OCI-LY3 (cell line): ENCODE data around the gene RHBG.

Source experiments
- H2AFZ ChIP-seq: fragments of 200-600, 300-600 bp; shearing (Covaris generic); 2 replicates; pipeline ENCODE4 v1.6.0; 2014; ENCODE audit warnings: antibody characterized with exemption, low read depth, low read length
- H3K27ac ChIP-seq: fragments of 200-600, 300-600 bp; sonication (generic); 2 replicates; pipeline ENCODE4 v1.5.1; 2014; ENCODE audit warnings: mild to moderate bottlenecking, low read length, moderate library complexity, mixed read lengths
- H3K27me3 ChIP-seq: fragments of 200-600, 300-600 bp; sonication (generic); 2 replicates; pipeline ENCODE4 v1.6.1; 2014; ENCODE audit warnings: low read depth, low read length, mixed read lengths
- H3K36me3 ChIP-seq: fragments of 200-600, 300-600 bp; sonication (generic); replicated peaks from 2 replicates; pipeline ENCODE3; 2014; ENCODE audit warnings: low read depth, low read length, mixed read lengths
- H3K4me1 ChIP-seq: fragments of 300-600, 200-600 bp; sonication (generic); 2 replicates; pipeline ENCODE4 v1.6.1; 2014; ENCODE audit warnings: low read length, mixed read lengths
- H3K4me2 ChIP-seq: fragments of 200-600, 300-600 bp; sonication (generic); 2 replicates; pipeline ENCODE4 v1.6.1; 2014; ENCODE audit warnings: low read length, mixed read lengths
- H3K4me3 ChIP-seq: fragments of 300-600, 200-600 bp; sonication (generic); 2 replicates; pipeline ENCODE4 v1.5.1; 2014; ENCODE audit warnings: antibody characterized with exemption, mild to moderate bottlenecking, low read length, moderate library complexity
- H3K79me2 ChIP-seq: fragments of 300-600, 200-600 bp; shearing (Covaris generic); 2 replicates; pipeline ENCODE4 v1.6.1; 2014; ENCODE audit warnings: mild to moderate bottlenecking, low read length, mixed read lengths
- H3K9ac ChIP-seq: fragments of 300-600, 200-600 bp; shearing (Covaris generic); 2 replicates; pipeline ENCODE4 v1.6.0; 2014; ENCODE audit warnings: mild to moderate bottlenecking, low read length, moderate library complexity
- H3K9me3 ChIP-seq: fragments of 200-600, 300-600 bp; shearing (Covaris generic); 2 replicates; pipeline ENCODE4 v1.6.1; 2014; ENCODE audit warnings: low read length, mixed read lengths; ENCODE audit not compliant: insufficient read depth
- H4K20me1 ChIP-seq: fragments of 200-600, 300-600 bp; sonication (generic); 2 replicates; pipeline ENCODE4 v1.6.1; 2016; ENCODE audit warnings: low read length, mixed read lengths; ENCODE audit not compliant: insufficient read depth
- CTCF ChIP-seq: fragments of 200-600, 300-600 bp; sonication (generic); IDR thresholded peaks from 2 replicates; pipeline ENCODE4 v1.5.1; 2014; ENCODE audit warnings: antibody characterized with exemption, low read length, low read depth
- EZH2phosphoT487 ChIP-seq: fragments of 200-600 bp; shearing (Covaris generic); IDR thresholded peaks from 2 replicates; pipeline ENCODE4 v1.6.1; 2018; ENCODE audit warnings: antibody characterized with exemption, mixed run types, low read depth

The RHBG gene

GRCh38 chr1:156431769-156432668, 63.0 kb downstream of the RHBG start:
- H4K20me1 ChIP-seq = no peaks in the 10 kb centered on the region
- H3K4me1 ChIP-seq = peaks cover 12% of the 10 kb centered on the region
- H3K36me3 ChIP-seq = no peaks in the 10 kb centered on the region
- H3K9me3 ChIP-seq = no peaks in the 10 kb centered on the region
- H3K79me2 ChIP-seq = no peaks in the 10 kb centered on the region
- no peak overlapping the region for H2AFZ ChIP-seq
- no peak overlapping the region for H3K27ac ChIP-seq
- H3K4me3 ChIP-seq = no peak overlapping the region
- H3K27me3 ChIP-seq = peaks cover 79% of the 10 kb centered on the region
- no peak overlapping the region for H3K4me2 ChIP-seq
- H3K9ac ChIP-seq = no peak overlapping the region
- TF ChIP-seq EZH2phosphoT487 (no peak), CTCF (no peak)

DNA sequence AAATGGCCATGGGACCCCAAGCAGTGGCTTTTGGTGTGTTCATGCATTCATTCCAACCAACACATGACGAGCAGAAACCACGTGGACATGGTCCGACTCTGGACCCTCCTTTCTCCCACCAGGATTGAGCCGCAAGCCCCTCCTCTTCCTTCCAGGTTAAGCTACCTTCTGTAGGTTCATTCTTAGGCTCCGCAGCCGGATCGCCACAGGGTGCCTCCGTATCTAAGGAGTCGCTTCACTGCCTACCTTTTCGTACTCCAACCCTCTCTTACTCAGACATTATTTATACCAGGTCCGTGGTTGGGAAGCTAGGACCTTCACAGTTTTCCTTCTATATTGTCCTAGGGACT, 63.6 kb downstream of the RHBG start:
- Histone ChIP-seq H3K36me3 (no peaks in the 10 kb centered on the region), H3K79me2 (no peaks in the 10 kb centered on the region), H3K4me3 (no peak overlapping the region), H3K4me1 (peaks cover 12% of the 10 kb centered on the region), H3K9ac (no peak overlapping the region), H3K9me3 (no peaks in the 10 kb centered on the region), H3K27me3 (peaks cover 78% of the 10 kb centered on the region), H3K4me2 (no peak overlapping the region), H3K27ac (no peak overlapping the region), H2AFZ (no peak overlapping the region), H4K20me1 (no peaks in the 10 kb centered on the region)
- TF ChIP-seq CTCF = no peak
- no peak for TF ChIP-seq EZH2phosphoT487

- H3K4me1 ChIP-seq = peaks cover 12% of the 10 kb centered on the region
- H3K36me3 ChIP-seq = no peaks in the 10 kb centered on the region
- peaks cover 78% of the 10 kb centered on the region for H3K27me3 ChIP-seq
- no peaks in the 10 kb centered on the region for H3K79me2 ChIP-seq
- H3K4me2 ChIP-seq = no peak overlapping the region
- no peaks in the 10 kb centered on the region for H4K20me1 ChIP-seq
- H2AFZ ChIP-seq = no peak overlapping the region
- no peak overlapping the region for H3K9ac ChIP-seq
- no peaks in the 10 kb centered on the region for H3K9me3 ChIP-seq
- no peak for TF ChIP-seq CTCF
- TF ChIP-seq EZH2phosphoT487 = no peak
- no peak overlapping the region for H3K4me3 ChIP-seq
- no peak overlapping the region for H3K27ac ChIP-seq
Measured at GRCh38 chr1:156433032-156433431, 64.0 kb downstream of the RHBG start.

- Histone ChIP-seq H3K36me3 (no peaks in the 10 kb centered on the region), H3K4me2 (no peak overlapping the region), H3K9me3 (no peaks in the 10 kb centered on the region), H3K4me1 (peaks cover 14% of the 10 kb centered on the region), H3K27ac (no peak overlapping the region), H2AFZ (no peak overlapping the region), H3K79me2 (no peaks in the 10 kb centered on the region), H4K20me1 (no peaks in the 10 kb centered on the region), H3K9ac (no peak overlapping the region), H3K27me3 (peaks cover 78% of the 10 kb centered on the region), H3K4me3 (no peak overlapping the region)
- no peak for TF ChIP-seq CTCF
- TF ChIP-seq EZH2phosphoT487 = no peak
Measured at GRCh38 chr1:156433602-156434001, 64.6 kb downstream of the RHBG start.
